ENCODE data around the gene VDAC2.
"Not testable (repeated sequence)": the region's sequence is repeated elsewhere in the genome, so short reads cannot be mapped to it uniquely, and the experiment has no call there.

VDAC2 gene, protein sequence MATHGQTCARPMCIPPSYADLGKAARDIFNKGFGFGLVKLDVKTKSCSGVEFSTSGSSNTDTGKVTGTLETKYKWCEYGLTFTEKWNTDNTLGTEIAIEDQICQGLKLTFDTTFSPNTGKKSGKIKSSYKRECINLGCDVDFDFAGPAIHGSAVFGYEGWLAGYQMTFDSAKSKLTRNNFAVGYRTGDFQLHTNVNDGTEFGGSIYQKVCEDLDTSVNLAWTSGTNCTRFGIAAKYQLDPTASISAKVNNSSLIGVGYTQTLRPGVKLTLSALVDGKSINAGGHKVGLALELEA

DNA sequence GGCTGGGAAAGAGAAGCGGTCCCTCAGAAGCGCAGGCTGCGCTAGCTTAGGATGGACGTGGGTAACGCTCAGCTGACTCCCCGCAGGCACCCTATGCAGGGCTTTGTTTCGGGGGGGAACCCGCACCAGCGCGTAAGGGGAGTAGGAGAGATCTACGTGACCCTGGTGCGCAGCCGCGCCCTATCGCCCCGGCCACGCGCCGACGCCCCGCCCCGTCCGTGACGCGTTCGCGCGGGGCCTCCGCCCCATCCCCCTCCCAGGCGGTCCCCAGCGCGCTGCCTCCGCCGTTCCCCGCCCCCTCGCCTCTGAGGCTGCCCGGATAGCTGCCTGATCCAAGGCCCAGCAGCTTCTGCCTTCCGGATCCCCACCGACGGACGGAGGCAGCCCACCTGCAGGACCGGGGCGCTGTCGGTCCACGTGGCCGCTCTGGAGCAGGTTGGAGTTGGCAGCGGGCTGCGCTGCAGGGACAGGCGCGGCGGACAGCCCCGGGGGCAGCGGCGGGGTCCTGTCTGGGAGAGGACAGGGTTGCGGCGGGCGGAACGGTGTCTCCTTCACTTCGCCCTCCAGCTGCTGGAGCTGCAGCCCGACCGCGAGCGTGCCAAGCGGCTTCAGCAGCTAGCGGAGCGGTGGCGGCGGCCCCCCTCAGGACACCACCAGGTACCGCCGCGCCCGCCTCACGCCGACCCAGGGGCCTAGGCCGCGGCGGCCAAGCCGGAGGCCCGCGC lies at the start of gene VDAC2:
Gene VDAC2 (plus strand): TSS at position 515 of the 725 bp plus-strand sequence. CDS start 363 bp downstream, outside the sequence.
- DNase-seq = peak; percentile 65

GRCh38 chr10:75165684-75166622 lies 44.6 kb upstream of the VDAC2 start:
- DNase-seq = no peak

- no peak for DNase-seq
Observed at GRCh38 chr10:75166623-75166972, 44.0 kb upstream of the VDAC2 start.

DNA sequence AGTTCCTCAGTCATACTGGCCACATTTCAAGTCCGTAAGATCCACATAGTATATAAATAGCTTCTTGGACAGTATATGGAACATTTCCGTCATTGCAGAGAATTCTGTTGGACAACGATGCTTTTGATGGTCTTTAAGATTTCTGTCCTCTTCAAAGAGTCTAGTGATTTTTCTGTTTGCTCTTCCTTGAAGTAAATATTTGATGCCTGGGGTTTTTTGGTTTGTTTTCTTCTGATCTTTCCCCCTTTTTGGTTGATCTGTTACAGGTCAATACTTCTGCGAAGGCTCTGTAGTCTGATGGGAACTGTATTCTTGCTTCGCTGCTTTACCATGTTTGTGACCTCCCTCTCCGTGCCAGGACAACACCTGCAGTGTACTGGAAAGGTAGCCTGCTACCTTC lies 42.3 kb upstream of the VDAC2 start:
- DNase-seq = no peak

DNA sequence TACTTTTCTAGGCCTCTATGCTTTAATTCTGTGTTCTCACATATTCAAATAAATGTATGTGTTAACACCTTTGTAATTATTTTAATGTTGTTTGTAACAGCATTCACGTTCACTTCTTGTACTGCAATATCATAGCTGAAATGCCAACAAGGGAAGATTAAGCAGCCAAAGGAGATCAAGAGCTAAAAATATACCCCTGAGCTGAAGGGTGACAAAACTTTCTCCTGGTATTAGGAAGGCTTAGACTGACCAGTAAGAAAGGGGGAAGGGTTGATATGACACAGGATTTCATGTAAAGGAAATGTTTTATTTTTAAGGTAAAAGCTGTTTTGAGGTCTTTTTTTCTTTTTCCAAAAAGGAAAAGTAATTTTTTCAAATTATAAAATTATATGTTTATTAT lies 40.4 kb upstream of the VDAC2 start:
- DNase-seq = no peak

DNA sequence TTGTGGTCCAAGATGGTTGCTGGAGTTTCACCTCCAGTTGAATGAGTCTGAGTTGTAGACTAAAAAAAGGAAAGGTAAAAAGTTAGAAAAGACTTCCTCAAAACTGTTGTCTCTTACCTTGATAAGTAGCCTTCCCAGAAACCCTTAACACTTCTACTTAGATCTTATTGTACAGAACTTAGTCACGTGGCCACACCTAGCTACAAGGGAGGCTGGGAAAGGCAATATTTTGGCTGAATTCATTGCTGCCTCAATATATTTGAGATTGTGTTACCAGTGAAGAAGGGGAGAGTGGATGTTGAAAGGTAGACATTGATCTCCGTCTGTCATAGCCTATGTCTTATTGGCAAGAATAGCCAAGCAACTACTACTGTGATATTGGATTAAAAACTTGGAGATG lies 35.5 kb upstream of the VDAC2 start:
- DNase-seq = no peak

DNA sequence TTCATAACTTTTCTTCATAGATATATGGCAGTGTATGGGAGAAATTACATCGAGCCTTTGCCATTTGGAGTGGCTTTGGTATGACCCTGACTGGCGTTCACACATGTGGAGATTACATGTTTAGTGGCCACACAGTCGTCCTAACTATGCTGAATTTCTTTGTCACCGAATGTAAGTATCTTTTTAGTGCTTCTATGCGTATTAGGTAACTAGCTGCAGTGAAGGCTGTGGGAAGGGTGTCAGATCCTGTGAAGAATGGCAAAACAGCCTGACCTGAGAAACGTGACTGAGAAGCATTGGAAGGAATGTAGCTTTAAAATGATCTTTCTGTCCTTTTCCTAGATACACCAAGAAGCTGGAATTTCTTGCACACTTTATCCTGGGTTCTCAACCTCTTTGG lies 34.5 kb upstream of the VDAC2 start:
- no peak for DNase-seq

DNA sequence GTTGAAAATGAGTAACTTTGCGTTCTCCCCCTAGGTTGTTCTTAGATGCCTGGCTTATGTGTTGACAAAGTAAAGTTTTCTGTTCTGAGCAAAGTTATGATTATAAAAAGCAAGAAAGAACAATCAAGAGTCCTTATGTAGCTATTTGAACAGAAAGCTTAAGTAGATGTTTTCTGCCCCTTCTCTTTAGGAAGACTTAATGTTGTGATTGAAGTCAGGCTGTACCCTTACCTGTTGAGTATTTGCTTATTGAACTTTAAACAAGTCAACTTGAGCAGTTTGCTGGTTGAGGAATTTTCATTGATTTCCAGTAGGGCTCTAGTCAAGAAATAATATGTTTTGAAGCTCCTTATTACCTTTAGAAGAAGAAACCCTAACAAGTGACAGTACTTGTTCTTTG lies 33.9 kb upstream of the VDAC2 start:
- no peak for DNase-seq

- no peak for DNase-seq
Observed at GRCh38 chr10:75179657-75180177, 30.9 kb upstream of the VDAC2 start.

GRCh38 chr10:75180592-75180991 lies 30.0 kb upstream of the VDAC2 start:
- no peak for DNase-seq

DNA sequence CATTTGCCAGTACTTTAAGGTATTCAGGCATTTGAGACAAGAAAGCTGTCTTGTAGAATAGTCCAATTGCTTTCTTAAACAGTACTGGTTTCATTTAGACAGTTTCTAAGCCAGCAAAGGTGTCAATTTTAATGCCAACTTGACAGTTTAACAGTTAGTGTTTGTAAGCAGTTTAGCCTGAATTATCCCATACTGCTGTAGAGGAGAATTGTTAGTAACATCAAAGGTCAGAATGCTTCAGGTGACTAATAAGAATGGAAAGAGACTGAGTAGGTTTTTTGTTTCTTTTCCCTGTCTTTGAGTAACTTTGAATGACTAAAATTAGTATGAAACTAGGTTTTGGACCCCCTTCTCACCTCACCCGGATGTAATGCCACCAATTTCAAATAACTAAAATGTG lies 29.5 kb upstream of the VDAC2 start:
- DNase-seq = no peak

DNA sequence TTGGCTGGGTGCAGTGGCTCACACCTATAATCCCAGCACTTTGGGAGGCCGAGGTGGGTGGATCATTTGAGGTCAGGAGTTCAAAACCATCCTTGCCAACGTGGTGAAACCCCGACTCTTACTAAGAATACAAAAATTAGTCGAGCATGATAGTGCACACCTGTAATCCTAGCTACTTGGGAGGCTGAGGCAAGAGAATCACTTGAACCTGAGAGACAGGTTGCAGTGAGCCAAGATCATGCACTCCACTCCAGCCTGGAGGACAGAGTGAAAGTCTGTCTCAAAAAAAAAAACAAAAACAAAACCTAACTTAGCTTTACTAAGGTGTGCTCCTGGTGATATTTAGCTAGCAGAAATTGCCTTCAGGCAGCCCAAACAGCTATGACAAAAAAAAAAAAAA lies 24.3 kb upstream of the VDAC2 start:
- DNase-seq = no peak

GRCh38 chr10:75187961-75188426 lies 22.6 kb upstream of the VDAC2 start:
- peak; percentile 3 for DNase-seq

- DNase-seq = not testable (repeated sequence)
Observed at GRCh38 chr10:75188522-75188921, 22.1 kb upstream of the VDAC2 start.

- no peak for DNase-seq
Observed at GRCh38 chr10:75189266-75190096, 21.1 kb upstream of the VDAC2 start.

- DNase-seq = no peak
Observed at GRCh38 chr10:75191821-75192568, 18.6 kb upstream of the VDAC2 start.

- not testable (repeated sequence) for DNase-seq
Observed at GRCh38 chr10:75194625-75195024, 16.0 kb upstream of the VDAC2 start.

- DNase-seq = no peak
Observed at GRCh38 chr10:75195035-75195763, 15.4 kb upstream of the VDAC2 start.

- no peak for DNase-seq
Observed at GRCh38 chr10:75197066-75197465, 13.5 kb upstream of the VDAC2 start.

DNA sequence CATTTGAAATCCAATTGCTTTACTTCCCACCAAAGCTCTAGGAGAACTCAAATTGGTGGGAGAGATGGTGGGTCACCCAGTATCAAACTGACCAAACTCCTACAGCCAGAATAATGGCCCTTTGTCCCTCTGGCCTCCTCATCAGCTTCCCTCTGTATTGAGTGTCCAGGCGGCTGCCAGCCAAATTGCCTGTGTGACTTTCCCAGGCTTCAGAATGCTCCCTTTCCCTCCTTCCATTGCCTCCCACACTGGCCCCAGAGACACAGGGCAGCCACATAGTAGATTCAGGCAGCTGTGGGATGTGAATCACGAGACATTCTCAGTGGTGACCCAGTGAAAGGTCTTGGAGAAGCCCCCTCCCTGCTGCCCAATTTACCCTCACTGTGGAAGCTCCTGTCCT lies 12.7 kb upstream of the VDAC2 start:
- DNase-seq = no peak

GRCh38 chr10:75199949-75200348 lies 10.6 kb upstream of the VDAC2 start:
- not testable (repeated sequence) for DNase-seq

Measured in NCI-H1694 treated with DMSO at 0.1 percent for 48 hours (cell line).